ENCODE measurements around the gene ZDHHC22.

The ZDHHC22 gene

DNA sequence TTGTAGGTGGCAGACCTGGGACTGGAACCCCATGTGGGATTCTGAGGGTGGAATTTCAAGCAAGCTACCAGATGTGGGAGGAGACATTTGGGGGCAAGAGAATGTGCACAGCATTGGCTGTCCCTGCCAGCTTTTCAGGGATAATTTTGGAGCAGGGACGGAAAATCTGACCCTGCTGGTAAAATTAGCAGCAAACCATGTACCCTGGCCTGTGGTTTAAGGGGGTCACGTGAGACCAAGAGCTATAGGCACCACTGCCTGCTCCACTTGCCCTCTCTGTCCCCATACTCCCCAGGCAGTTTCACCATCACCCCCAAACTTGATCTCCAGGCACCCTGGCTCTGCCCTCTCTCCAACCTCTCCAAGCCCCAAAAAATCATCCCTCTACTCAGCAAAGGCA is 13.5 kb upstream of the ZDHHC22 start:
- DNase-seq, result no peak

DNA sequence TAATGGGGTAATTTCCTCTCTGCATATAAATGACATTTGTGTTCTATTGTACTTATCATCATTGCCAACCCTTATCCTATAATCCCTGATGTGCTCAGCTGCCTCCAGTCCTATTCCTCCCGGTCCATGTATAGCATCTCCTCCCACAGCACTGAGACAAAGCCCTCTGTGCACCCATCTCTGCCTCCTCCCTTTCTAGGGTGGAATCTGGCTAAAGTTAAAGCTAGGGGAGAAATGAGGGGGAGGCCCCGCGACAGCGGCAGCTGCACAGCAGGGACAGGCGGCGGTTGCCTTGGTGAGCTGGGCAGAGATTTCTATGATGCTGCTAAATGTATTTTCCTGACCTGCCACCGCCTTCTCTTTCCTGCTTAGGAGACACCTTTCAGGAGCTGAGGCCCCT is 12.8 kb upstream of the ZDHHC22 start:
- DNase-seq, result no peak

DNA sequence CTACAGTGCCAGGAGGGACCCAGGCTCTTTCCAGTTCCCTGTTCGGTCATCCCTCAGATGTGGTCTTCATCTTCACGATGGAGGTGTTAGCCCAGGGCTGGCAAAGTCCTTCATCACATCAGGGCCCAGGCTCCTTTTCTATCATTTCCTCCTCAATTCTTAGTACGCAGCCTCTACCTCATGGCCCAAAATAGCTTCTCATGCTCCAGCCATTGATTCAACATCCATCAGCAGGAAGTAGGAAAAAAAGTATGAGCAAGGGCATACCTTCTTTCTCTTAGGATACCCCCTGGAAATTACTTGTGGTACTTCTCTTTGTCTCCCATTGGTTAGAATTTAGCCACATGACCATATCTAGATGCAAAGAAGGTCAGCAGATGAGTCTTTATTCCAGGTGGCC is 12.2 kb upstream of the ZDHHC22 start:
- no peak for DNase-seq

DNA sequence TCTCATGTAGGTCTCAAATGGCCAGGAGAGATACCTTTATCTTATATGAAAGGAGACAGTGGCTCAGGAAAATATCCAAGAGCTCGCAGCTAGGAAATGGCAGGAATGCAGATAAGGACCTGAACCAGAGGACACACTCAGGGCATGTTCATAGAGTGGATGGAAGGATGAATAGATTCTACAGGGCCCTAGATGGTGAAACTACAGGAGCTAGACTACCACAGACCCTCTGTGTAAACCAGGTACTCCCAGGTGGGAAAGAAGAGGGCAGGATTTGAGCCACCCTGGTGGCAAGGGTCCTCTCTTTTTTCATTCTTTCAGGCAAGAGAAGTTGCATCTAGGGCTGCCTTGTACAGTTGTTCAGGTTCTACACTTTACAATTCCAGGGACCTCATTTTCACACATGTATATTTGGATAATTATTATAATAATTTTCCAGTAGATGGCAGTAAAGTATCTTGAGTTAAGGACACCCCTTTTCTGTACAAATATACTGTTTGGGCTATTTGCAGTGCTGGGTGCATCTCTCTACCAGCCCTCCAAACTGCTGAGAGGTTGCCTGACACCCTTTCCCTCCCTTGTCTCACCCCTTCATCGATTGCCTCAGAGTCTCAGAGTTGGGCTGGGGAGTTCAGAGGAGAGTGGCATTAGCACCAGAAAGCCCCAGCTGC is 10.5 kb upstream of the ZDHHC22 start:
- no peak for DNase-seq

DNA sequence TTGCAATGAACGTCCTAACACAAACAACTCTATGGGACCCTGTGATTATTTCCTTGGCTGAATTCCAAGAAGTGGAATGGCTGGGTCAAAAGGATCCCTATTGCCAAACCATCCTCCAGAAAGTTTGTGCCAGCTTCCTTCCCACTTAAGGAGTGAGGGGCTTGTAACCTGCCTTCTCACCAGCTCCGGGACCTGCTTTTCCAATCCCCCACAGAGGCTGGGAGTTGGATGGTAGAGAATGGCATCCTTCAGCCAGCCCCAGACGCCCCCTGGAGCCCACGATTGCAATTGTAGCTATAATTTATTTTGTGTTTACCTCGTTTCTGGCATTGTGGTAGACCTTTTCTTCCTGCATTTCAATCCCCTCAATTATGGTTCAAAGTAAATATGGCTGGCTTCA is 9.7 kb upstream of the ZDHHC22 start:
- DNase-seq, result no peak

DNA sequence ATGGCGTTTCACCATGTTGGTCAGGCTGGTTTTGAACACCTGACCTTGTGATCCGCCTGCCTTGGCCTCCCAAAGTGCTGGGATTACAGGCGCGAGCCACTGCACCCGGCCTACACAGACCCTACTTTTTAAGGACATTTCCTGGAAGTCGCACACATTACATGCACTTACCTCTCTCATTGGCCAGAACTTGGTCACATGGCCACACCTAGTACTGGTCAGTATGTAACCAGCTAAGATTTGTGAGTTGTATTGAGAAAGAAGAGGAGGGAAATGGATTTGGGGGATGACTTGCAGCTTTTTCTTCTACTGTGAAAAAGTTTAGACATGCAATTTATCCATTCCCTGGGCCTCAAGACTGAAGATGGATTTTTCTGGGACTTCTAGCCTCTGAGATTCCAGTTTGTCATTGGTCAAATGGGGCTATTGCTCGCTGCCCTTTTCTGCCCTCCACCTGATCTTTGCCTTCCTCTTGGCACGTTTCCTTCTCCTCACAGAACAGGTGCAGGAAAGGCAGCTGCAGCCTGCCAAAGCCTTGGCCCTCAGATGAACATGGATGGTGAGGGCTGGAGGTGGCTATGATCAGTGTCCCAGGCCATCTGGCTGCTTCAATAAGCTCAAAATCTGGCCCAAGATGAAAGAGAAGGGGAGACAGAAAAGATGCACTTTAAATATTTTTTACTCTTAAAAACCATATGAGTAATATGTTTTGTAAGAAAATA is 7.1 kb upstream of the ZDHHC22 start:
- no peak for DNase-seq

DNA sequence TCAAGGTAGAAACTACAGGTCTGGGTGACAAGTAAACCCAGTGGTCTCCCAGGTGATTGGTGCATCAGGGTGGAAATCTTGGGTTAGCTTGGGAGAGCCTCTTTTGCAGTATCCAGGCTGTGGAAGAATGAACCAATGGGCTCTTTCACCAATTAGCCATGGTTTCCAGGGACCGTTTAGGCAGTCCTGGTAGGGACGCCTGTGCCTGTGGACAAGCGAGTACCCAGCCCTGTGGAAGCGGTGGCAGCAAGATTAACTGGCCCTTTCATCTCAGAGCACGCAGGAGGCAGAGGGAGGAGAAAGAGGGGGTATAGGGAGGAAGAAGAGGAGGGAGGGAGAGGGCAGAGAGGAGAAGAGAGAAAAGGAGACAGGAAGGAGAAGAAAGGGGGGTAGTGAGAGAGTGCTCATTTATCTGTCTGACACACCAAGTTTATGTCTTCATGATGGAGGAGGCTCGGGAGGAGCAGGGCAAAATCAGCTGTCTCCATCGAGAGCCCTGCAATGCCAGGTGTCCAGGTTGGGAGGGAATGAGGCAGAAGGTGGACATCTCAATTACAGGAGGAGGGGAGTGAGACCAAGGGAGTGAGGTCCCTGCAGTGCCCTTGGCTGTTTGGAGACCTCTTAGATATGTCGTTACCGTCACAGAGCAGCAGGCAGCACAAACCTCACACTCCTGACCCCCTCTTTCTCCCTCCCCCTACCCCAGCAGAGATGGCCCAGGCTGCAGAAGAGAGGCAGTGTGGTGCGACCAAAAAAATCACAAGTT is 4.6 kb upstream of the ZDHHC22 start:
- no peak for DNase-seq

DNA sequence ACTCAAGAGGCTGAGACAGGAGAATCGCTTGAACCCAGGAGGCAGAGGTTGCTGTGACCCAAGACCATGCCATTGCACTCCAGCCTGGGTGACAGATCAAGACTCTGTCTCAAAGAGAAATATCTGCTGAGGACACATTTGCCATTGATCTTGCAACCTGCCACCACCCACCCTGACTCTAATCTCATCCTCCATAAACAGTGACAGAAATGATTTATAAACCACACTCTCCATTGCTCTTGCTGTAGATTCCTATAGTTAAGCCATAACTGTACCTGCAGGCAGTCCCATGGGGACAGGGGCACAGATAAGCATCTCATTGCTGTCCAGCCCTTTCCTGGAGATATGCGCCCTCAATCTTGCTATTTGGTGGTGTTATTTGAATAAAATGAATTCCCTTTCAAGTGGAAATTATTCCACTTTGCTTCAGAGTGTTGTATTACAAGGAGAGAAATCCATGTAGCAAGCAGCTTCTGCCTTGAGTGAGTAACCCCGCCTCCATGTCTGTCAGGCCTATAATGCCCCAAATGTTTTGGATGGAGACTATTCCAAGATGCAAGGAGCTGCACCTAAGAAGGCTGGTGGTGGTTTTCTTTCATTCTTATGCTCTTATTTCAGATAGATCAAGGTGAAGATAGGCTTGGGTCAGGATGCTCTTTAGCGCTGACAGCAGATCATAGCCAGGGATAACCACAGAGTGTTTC is 3.0 kb upstream of the ZDHHC22 start:
- DNase-seq, result no peak

DNA sequence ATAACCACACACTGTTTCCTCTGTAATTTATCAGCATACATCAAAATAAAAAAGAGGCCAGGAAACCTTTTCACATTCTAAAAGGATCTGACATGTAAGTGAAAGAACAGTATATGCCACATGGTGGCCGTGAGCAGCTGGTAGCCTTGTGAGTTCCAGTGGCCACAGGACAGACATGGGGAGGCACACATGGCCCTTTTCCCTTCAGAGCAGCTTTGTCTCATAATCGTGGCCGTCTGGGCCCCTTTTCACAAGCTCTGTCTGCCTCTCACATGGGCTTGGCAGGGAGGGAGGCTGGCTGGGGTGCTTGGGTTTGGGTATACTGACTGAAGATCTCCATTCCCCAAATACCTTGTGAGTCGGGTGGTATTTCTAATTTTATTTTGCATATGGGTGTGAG is 1.5 kb upstream of the ZDHHC22 start:
- no peak for DNase-seq

DNA sequence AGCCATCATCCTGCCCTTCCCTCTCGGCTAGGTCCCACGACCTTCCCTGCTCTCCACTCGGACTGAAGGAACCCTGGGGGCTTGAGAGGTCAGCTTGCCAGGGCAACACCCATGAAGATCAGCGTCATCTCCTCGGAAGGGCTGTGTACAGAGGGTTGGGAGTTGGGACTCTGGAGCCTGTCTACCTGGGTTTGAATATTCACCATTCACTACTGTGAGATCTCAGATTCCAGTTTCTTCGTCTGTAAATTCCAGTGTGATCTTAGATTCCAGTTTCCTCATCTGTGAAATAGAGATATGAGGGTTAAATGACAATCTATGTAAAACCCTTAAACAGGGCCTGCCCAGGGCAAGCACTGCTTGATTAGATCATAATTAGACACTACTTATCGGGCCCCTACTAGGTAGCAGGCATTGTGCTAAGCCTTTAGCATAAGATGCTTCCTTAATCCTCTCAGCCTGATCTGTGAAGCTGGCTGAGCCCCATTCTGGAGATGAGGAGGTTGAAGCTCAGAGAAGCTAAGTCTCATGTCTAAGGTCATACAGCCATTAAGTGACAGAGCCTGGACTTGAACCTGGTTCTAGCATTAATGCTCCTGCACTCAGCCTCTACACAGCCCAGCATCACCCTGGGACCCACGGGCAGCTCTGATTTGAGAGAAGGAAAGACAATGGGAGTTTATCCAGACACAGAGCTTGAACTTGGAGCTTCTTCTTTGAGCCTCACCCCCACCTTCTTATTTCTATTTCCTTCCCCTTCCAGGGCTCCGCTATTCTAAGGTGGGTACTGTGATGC is 612 bp upstream of the ZDHHC22 start:
- no peak for DNase-seq

DNA sequence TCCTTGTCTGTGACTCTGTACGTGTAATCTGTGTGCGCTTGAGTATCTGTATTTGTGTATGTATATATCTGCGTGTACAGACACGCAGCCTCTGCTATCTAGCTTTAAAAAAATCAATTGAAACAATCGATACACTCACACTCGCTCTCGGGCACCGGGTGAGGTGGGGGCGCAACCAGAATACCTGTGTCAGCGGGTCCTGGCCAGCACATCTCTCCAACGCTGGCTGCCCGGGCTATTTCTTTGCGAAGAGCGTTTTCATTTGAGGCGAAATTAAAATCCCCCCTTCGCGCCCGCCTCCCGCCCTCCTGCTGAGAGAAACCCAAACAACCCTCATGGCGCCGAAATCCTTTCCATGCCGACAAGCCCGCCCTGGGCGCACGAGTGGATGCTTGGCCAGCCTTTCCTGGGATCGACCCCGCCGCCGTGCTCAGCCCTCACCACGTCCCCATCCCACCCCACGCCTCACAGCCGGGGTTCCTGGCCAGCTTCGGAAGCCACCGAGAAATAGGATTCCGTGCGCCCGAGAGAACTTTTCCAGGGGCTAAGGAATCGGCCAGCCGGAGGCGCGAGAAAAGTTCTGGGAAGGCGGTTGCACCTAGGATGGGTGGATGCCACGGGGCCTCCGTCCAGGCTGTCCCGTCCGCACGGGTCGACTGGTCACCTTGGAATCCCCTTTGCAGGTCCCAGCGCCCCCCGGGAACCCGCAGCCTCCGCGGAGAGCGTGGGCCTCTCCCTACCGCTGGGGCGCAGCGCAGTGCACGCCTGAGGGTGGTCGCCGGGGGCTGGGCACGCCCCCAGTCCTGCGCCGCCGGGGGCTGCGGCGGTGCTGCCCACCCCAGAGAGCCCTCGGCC is 1.0 kb downstream of the ZDHHC22 start:
- no peak for DNase-seq

DNA sequence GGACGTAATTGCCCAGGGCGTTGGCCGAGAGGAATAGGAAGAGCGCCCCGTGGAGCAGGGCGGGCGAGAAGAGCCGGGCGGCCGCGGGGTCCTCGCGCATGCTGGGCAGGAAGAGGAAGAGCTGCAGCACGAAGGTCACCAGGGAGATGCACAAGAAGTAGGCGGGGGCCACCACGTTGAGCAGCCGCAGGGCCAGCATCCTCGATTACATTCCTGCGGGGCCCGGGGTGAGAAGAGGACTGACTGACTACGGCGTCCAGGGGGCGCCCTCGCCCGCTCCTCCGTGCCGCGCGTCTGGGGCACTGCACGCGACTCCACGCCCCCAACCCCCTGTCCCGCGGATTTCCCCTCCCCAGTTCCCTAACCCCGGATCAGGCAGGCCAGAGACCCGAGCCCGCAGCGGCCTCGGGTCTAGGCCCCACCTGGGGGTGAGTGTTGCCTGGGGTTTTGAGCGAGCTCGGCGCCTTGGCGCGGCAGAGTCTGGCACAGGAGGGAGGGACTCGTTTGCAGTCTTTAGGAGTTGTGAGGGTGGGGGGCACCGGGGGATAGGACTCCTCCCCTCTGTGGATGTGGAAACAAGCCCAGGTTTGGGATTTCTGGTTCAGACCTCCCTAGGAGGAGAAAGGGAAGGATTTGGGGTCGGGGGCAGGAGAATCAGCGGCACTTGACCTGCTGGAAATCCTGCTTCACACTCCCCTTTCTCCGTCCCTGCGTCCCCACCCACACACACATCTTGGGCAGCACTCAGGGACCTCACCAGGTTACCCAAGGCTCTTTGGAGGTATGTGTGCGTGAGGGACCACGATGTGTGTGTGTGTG is 1.8 kb downstream of the ZDHHC22 start:
- peak; percentile 41 for DNase-seq

DNA sequence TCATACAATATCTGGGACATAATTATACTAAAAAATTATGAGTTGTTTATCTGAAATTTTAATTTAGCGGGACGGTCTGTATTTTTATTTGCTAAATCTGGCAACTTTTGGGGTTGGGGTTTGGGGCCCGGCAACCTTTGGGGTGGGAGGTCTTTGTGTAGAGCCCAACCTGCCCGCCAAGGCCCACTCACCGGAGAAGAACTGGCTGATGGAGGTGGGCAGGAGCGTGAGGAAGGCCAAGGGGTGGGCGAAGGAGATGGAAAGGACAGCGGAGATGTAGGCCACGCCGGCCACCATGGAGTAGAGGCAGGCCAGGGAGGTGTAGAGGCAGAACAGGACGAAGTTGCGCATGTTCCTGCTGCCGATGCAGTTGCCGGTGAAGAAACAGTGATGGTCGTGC is 2.6 kb downstream of the ZDHHC22 start:
- no peak for DNase-seq

DNA sequence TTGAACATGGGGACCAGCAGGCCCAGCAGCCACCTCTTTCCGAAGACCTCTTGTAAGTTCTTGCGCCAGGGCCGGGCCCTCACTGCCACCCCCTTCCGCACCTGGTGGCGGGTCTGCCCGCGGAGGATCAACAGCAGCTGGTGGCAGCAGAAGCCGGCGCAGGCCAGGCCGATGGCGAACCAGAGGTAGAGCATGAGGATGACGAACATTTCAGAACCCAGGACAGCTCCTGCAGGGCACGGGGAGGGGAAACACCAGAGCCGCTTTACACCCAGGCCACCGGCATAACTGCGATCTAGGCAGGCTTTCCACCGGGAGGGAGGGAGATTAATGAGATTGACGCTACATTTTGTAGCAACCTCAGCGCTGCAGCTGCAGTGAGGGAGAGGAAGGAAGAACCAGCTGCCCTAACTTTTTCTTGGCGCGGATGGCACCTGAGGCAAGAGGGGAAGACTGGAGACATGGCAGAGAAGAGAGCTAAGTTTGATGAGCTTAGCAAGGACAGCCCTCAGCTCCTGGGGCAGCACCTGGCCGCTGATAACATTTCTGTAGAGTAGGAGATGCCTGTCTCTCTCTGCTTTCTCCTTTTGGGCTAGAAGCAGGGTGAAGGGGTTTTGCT is 7.8 kb downstream of the ZDHHC22 start:
- peak; percentile 55 for DNase-seq

DNA sequence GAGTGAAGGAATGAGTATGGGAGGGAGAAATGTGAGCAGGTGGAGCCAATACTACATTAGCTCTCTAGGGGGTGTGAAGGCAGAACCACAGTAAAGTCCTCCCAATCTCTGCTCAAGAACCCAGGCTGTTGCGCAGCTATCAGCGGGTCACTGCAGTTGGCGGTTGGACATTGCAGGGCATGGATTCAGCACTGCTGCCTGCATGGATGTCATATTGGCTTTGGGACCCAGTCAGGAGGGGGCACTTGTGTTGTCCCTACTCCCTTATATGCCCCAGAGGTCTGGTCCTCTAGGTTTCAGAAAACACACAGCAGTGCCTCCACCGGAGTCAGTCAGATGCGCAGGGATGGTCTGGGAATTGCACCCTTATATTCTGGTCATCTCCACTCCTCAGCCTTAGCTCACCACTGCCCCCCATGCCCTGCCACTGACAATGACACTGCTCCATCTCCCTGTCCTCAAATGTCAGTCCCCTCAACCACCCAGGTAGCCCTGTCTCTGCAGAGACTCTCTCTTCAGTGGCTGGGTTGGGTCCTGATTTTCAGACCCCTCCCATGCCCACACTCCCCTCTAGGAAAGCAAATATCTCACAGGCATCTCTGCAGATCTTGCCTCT is 9.6 kb downstream of the ZDHHC22 start:
- no peak for DNase-seq

DNA sequence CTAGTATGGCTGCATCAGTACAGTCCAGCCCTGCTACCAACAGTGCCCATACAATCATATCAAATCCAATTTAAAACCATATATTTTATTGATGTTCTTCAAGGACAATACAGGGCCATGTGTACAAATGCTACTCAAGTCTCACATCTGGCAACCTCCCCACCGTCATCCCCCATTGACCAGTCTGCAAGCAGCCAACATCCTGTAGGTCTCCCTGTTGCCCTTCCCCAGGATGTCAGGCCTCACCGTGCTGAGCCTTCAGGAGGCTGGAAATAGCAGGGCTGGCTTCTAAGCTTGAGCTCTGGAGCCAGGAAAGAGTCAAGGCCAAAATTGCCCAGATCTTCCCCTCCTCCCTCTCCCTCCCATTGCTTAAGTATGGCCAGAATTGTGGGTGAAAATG is 10.4 kb downstream of the ZDHHC22 start:
- DNase-seq, result no peak

DNA sequence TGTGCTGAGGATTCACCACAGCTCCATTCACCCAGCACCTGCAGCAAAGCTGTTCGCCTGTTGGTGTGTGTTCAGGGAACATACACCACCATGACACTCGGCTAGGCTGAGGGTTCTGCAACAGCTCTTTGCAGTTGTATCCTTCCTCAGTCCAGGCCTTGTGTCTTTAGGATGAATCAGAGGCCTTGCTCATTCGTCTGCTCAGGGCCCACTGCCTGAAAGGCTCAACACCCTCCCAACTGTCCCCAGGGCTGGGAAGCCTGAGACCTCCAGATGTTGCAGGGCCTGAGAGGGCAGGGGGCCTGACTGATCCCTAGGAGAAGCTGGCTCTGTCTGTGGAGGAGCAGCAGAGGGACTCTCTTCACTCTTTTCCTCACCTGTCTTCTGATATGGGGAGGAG is 11.2 kb downstream of the ZDHHC22 start:
- DNase-seq, result no peak

DNA sequence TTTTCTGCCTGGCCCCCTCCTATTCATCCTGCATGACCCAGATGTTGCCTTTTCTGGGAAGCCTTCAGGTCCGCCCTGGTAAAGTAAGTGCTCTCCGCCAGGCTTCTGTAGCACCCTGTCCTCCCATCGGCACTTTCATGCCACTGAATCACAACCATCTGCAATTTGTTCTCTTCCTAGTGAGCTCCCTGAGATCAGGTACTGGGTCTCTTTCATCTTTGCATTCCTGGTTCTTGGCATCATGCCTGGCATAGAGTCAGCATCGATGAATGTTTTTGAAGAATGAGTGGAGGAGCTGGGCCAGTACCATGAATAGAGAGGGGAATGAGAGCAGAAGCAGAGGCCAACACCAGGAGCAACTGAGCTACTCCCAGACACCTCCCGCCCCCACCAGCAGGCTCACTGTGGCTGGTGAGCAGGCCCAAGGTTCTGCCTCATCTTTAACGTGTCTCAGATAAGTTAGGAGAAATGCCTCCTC is 13.1 kb downstream of the ZDHHC22 start:
- DNase-seq, result no peak

DNA sequence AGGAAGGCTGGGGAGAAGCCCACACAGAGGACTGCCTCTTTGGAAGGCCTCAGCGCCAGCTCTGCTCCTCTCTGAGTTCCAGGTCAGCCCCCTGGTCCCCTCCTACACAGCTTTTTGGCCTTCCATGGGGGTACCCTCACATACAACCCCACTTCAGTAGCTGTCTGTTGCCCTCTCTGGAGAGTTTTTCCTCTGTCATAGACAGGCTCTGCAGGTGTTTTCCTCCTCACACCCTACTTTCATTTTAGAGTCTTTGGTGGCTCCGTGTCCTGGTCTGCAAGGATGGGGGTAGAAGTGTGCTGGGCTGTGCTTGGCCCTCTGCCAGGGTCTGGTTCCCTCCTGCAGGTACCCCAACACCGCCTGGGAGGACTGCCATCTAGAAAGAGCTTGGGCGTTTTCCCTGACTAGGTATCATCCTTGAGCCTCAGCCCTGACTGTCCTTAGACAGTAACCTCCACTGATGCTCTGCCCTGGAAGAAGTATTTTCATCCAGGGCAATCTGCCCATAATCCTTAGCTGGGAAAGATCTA is 15.1 kb downstream of the ZDHHC22 start:
- no peak for DNase-seq

Measured in stimulated activated CD4-positive, alpha-beta T cell treated with anti-CD3 and anti-CD28 coated beads, Interleukin-4, amount 100 ng/mL, for 24 hours (primary cell).